ACC112 (cell line): ENCODE measurements around the gene ANO7.

Experiments
- H2AFZ ChIP-seq: fragments of 200-600 bp; sonication (generic); one replicate; pipeline ENCODE4 v1.6.0; 2017; ENCODE audit warnings: antibody characterized with exemption, low read length; ENCODE audit not compliant: unreplicated experiment
- H3K27ac ChIP-seq: fragments of 200-600 bp; sonication (generic); 2 replicates; pipeline ENCODE4 v1.5.1; 2014; ENCODE audit warnings: low read depth, mild to moderate bottlenecking, antibody characterized with exemption, low read length, moderate library complexity
- H3K27me3 ChIP-seq: fragments of 200-600 bp; sonication (generic); 2 replicates; pipeline ENCODE4 v1.6.1; 2014; ENCODE audit warnings: mild to moderate bottlenecking, antibody characterized with exemption, low read length, moderate library complexity, mixed read lengths; ENCODE audit not compliant: insufficient read depth
- H3K36me3 ChIP-seq: fragments of 200-600 bp; sonication (generic); 2 replicates; pipeline ENCODE4 v1.6.1; 2016; ENCODE audit warnings: mild to moderate bottlenecking, antibody characterized with exemption, low read length, moderate library complexity, mixed read lengths; ENCODE audit not compliant: insufficient read depth
- H3K4me1 ChIP-seq: fragments of 200-600 bp; sonication (generic); one replicate; pipeline ENCODE4 v1.6.1; 2016; ENCODE audit warnings: low read length, mixed read lengths; ENCODE audit not compliant: insufficient read depth, unreplicated experiment, control insufficient read depth
- H3K4me3 ChIP-seq: fragments of 200-600 bp; sonication (generic); 2 replicates; pipeline ENCODE4 v1.5.1; 2014; ENCODE audit warnings: mild to moderate bottlenecking, low read depth, low read length
- H3K79me2 ChIP-seq: fragments of 200-600 bp; sonication (generic); one replicate; pipeline ENCODE4 v1.6.0; 2016; ENCODE audit warnings: low read length; ENCODE audit not compliant: control insufficient read depth, unreplicated experiment, insufficient read depth

Gene ANO7

GRCh38 chr2:241228860-241229516 is 40.5 kb downstream of the ANO7 start:
- H3K27me3 ChIP-seq: no peaks in the 10 kb centered on the region
- peaks cover 39% of the 10 kb centered on the region; the same call in 1 of the 2 replicates for H3K36me3 ChIP-seq
- H3K4me1 ChIP-seq: peaks cover 8% of the 10 kb centered on the region
- peaks cover 6% of the 10 kb centered on the region for H3K79me2 ChIP-seq
- no peak overlapping the region for H2AFZ ChIP-seq
- H3K4me3 ChIP-seq: no peak overlapping the region
- no peak overlapping the region for H3K27ac ChIP-seq

GRCh38 chr2:241229563-241230401 is 41.3 kb downstream of the ANO7 start:
- no peaks in the 10 kb centered on the region for H3K27me3 ChIP-seq
- peaks cover under 1% of the 10 kb centered on the region for H3K4me1 ChIP-seq
- no peak overlapping the region for H3K4me3 ChIP-seq
- H2AFZ ChIP-seq: no peak overlapping the region
- H3K79me2 ChIP-seq: peaks cover 6% of the 10 kb centered on the region
- peaks cover 44% of the 10 kb centered on the region; the same call in 1 of the 2 replicates for H3K36me3 ChIP-seq
- H3K27ac ChIP-seq: no peak overlapping the region

- Histone ChIP-seq H2AFZ (no peak overlapping the region), H3K79me2 (peaks cover 6% of the 10 kb centered on the region), H3K36me3 (peaks cover 49% of the 10 kb centered on the region; the same call in 1 of the 2 replicates)
Measured at GRCh38 chr2:241230435-241230834, 42.0 kb downstream of the ANO7 start.

GRCh38 chr2:241232736-241233575 is 44.5 kb downstream of the ANO7 start:
- peaks cover 6% of the 10 kb centered on the region for H3K79me2 ChIP-seq
- H3K36me3 ChIP-seq: peaks cover 58% of the 10 kb centered on the region; the same call in 1 of the 2 replicates
- no peaks in the 10 kb centered on the region for H3K27me3 ChIP-seq
- no peaks in the 10 kb centered on the region for H3K4me1 ChIP-seq
- H3K27ac ChIP-seq: no peak overlapping the region
- H2AFZ ChIP-seq: no peak overlapping the region
- no peak overlapping the region for H3K4me3 ChIP-seq

More at GRCh38 chr2:241230435-241230834, 42.0 kb downstream of the ANO7 start:
- no peaks in the 10 kb centered on the region for H3K27me3 ChIP-seq
- H3K27ac ChIP-seq: no peak overlapping the region
- no peak overlapping the region for H3K4me3 ChIP-seq
- no peaks in the 10 kb centered on the region for H3K4me1 ChIP-seq

- peaks cover 10% of the 10 kb centered on the region for H3K79me2 ChIP-seq
- H3K36me3 ChIP-seq: peaks cover 54% of the 10 kb centered on the region; the same call in 1 of the 2 replicates
- H3K27me3 ChIP-seq: no peaks in the 10 kb centered on the region
- H2AFZ ChIP-seq: no peak overlapping the region
- no peak overlapping the region for H3K27ac ChIP-seq
- H3K4me3 ChIP-seq: no peak overlapping the region
- H3K4me1 ChIP-seq: no peaks in the 10 kb centered on the region
Measured at GRCh38 chr2:241234066-241234790, 45.8 kb downstream of the ANO7 start.

- Histone ChIP-seq H3K4me1 (no peaks in the 10 kb centered on the region), H3K27me3 (no peaks in the 10 kb centered on the region), H3K27ac (no peak overlapping the region), H3K4me3 (no peak overlapping the region), H2AFZ (no peak overlapping the region), H3K79me2 (peaks cover 14% of the 10 kb centered on the region), H3K36me3 (peaks cover 60% of the 10 kb centered on the region; the same call in 1 of the 2 replicates)
Measured at GRCh38 chr2:241234962-241235740, 46.7 kb downstream of the ANO7 start.

- no peak overlapping the region for H2AFZ ChIP-seq
- no peak overlapping the region for H3K27ac ChIP-seq
- H3K4me1 ChIP-seq: no peaks in the 10 kb centered on the region
- peaks cover 61% of the 10 kb centered on the region for H3K36me3 ChIP-seq
- no peaks in the 10 kb centered on the region for H3K27me3 ChIP-seq
- peaks cover 14% of the 10 kb centered on the region for H3K79me2 ChIP-seq
- H3K4me3 ChIP-seq: no peak overlapping the region
Measured at GRCh38 chr2:241235859-241236593, 47.5 kb downstream of the ANO7 start.

GRCh38 chr2:241237047-241237446 is 48.6 kb downstream of the ANO7 start:
- Histone ChIP-seq H3K36me3 (peaks cover 60% of the 10 kb centered on the region), H3K4me3 (no peak overlapping the region), H3K27ac (no peak overlapping the region)

GRCh38 chr2:241237949-241238371 is 49.5 kb downstream of the ANO7 start:
- Histone ChIP-seq H3K27me3 (no peaks in the 10 kb centered on the region), H3K4me1 (no peaks in the 10 kb centered on the region), H2AFZ (no peak overlapping the region), H3K4me3 (no peak overlapping the region), H3K36me3 (peaks cover 68% of the 10 kb centered on the region), H3K27ac (no peak overlapping the region), H3K79me2 (peaks cover 21% of the 10 kb centered on the region)

More at GRCh38 chr2:241237047-241237446, 48.6 kb downstream of the ANO7 start:
- Histone ChIP-seq H2AFZ (no peak overlapping the region), H3K79me2 (peaks cover 13% of the 10 kb centered on the region), H3K27me3 (no peaks in the 10 kb centered on the region), H3K4me1 (no peaks in the 10 kb centered on the region)
